Measurements from ENCODE around the gene SEZ6. TPM values are rescaled to one million over a fixed set of nuclear protein-coding genes. Genes with fewer than 3 reads are reported as not detected.

The SEZ6 gene
- total and polyA plus RNA-seq, 2 donors (not counting 1 experiment from before 2014, with no cell fraction given) = not detected

- TF ChIP-seq CTCF (conservative IDR thresholded peaks at IDR 0.05 in 1 of 2, IDR thresholded peaks at IDR 0.05 in 1 of 2; ENCODE audit: low read depth in 1 of 2, low read length in 2 of 2) (no peak), EZH2 (IDR thresholded peaks at IDR 0.05; ENCODE audit: low read length, missing control alignments) (no peak)
- Histone ChIP-seq H3K9ac (ENCODE audit: insufficient read depth, low read length) (no peak overlapping the region), H2AFZ (ENCODE audit: low read length) (no peak overlapping the region), H3K4me2 (ENCODE audit: extremely low read depth, insufficient read depth, low read length) (peak overlapping the region; percentile 32), H4K20me1 (ENCODE audit: control insufficient read depth, extremely low read depth, insufficient read depth, low read length) (no peaks in the 10 kb centered on the region), H3K36me3 (ENCODE audit: control insufficient read depth, insufficient read depth, low read length) (no peaks in the 10 kb centered on the region), H3K4me1 (ENCODE audit: control insufficient read depth, extremely low read depth, insufficient read depth, low read length) (peaks cover 7% of the 10 kb centered on the region), H3K27me3 (ENCODE audit: control insufficient read depth, insufficient read depth, low read length) (no peaks in the 10 kb centered on the region), H3K4me3 (replicated peaks in 1 of 4; ENCODE audit: control extremely low read depth in 1 of 4, insufficient read depth in 1 of 4, low read depth in 3 of 4, low read length in 4 of 4) (no peak overlapping the region), H3K9me3 (ENCODE audit: control insufficient read depth, insufficient read depth, low read depth, low read length) (no peaks in the 10 kb centered on the region), H3K27ac (ENCODE audit: insufficient read depth, low read length) (peak overlapping the region; percentile 38), H3K79me2 (ENCODE audit: control insufficient read depth, insufficient read depth, low read length) (peaks cover 93% of the 10 kb centered on the region)
- peak in 1 of 2 donors; percentile 90 for DNase-seq (ENCODE audit: low read depth in 2 of 2)
These were observed 59.6 kb downstream of the SEZ6 start for GRCh38 chr17:28946239-28946638.

- Histone ChIP-seq H3K27me3 (ENCODE audit: control insufficient read depth, insufficient read depth, low read length) (no peaks in the 10 kb centered on the region), H3K79me2 (ENCODE audit: control insufficient read depth, insufficient read depth, low read length) (peaks cover 94% of the 10 kb centered on the region), H3K4me2 (ENCODE audit: extremely low read depth, insufficient read depth, low read length) (peak overlapping the region; percentile 47), H3K9me3 (ENCODE audit: control insufficient read depth, insufficient read depth, low read depth, low read length) (no peaks in the 10 kb centered on the region), H3K27ac (ENCODE audit: insufficient read depth, low read length) (peak overlapping the region; percentile 49), H3K36me3 (ENCODE audit: control insufficient read depth, insufficient read depth, low read length) (no peaks in the 10 kb centered on the region), H3K9ac (ENCODE audit: insufficient read depth, low read length) (no peak overlapping the region), H2AFZ (ENCODE audit: low read length) (no peak overlapping the region), H3K4me1 (ENCODE audit: control insufficient read depth, extremely low read depth, insufficient read depth, low read length) (peaks cover 7% of the 10 kb centered on the region), H4K20me1 (ENCODE audit: control insufficient read depth, extremely low read depth, insufficient read depth, low read length) (no peaks in the 10 kb centered on the region), H3K4me3 (replicated peaks in 1 of 4; ENCODE audit: control extremely low read depth in 1 of 4, insufficient read depth in 1 of 4, low read depth in 3 of 4, low read length in 4 of 4) (peak overlapping the region in 2 of 4 experiments; percentile 15 to 27)
- TF ChIP-seq CTCF (conservative IDR thresholded peaks at IDR 0.05 in 1 of 2, IDR thresholded peaks at IDR 0.05 in 1 of 2; ENCODE audit: low read depth in 1 of 2, low read length in 2 of 2) (no peak), EZH2 (IDR thresholded peaks at IDR 0.05; ENCODE audit: low read length, missing control alignments) (no peak)
- peak in 1 of 2 donors; percentile 74 for DNase-seq (ENCODE audit: low read depth in 2 of 2)
These were observed 60.7 kb downstream of the SEZ6 start for GRCh38 chr17:28944862-28945741.

GRCh38 chr17:28944343-28944742, 61.5 kb downstream of the SEZ6 start:
- Histone ChIP-seq H3K27me3 (ENCODE audit: control insufficient read depth, insufficient read depth, low read length) (no peaks in the 10 kb centered on the region), H3K4me1 (ENCODE audit: control insufficient read depth, extremely low read depth, insufficient read depth, low read length) (peaks cover 7% of the 10 kb centered on the region), H3K4me2 (ENCODE audit: extremely low read depth, insufficient read depth, low read length) (no peak overlapping the region), H3K9me3 (ENCODE audit: control insufficient read depth, insufficient read depth, low read depth, low read length) (no peaks in the 10 kb centered on the region), H2AFZ (ENCODE audit: low read length) (no peak overlapping the region), H4K20me1 (ENCODE audit: control insufficient read depth, extremely low read depth, insufficient read depth, low read length) (no peaks in the 10 kb centered on the region), H3K9ac (ENCODE audit: insufficient read depth, low read length) (no peak overlapping the region), H3K79me2 (ENCODE audit: control insufficient read depth, insufficient read depth, low read length) (peaks cover 95% of the 10 kb centered on the region), H3K27ac (ENCODE audit: insufficient read depth, low read length) (no peak overlapping the region), H3K4me3 (replicated peaks in 1 of 4; ENCODE audit: control extremely low read depth in 1 of 4, insufficient read depth in 1 of 4, low read depth in 3 of 4, low read length in 4 of 4) (no peak overlapping the region), H3K36me3 (ENCODE audit: control insufficient read depth, insufficient read depth, low read length) (no peaks in the 10 kb centered on the region)
- TF ChIP-seq CTCF (conservative IDR thresholded peaks at IDR 0.05 in 1 of 2, IDR thresholded peaks at IDR 0.05 in 1 of 2; ENCODE audit: low read depth in 1 of 2, low read length in 2 of 2) = no peak
- no peak for TF ChIP-seq EZH2 (IDR thresholded peaks at IDR 0.05; ENCODE audit: low read length, missing control alignments)
- DNase-seq (ENCODE audit: low read depth in 2 of 2) = no peak
